ENCODE data around the gene IFIT1B.

IFIT1B gene

GRCh38 chr10:89389254-89389653, 11.4 kb downstream of the IFIT1B start:
- no peak for TF ChIP-seq GATA2 (IDR thresholded peaks at IDR 0.05; ENCODE audit: low read depth, low read length)
- no peak for TF ChIP-seq GATA3 (IDR thresholded peaks at IDR 0.05; ENCODE audit: low read depth, low read length)

- TF ChIP-seq GATA2 (IDR thresholded peaks at IDR 0.05; ENCODE audit: low read depth, low read length) (no peak), GATA3 (IDR thresholded peaks at IDR 0.05; ENCODE audit: low read depth, low read length) (no peak)
Observed at GRCh38 chr10:89390476-89391225, 12.8 kb downstream of the IFIT1B start.

- TF ChIP-seq GATA2 (IDR thresholded peaks at IDR 0.05; ENCODE audit: low read depth, low read length) (no peak), GATA3 (IDR thresholded peaks at IDR 0.05; ENCODE audit: low read depth, low read length) (no peak)
Observed at GRCh38 chr10:89391907-89392756, 14.3 kb downstream of the IFIT1B start, which contains the start of gene IFIT1. Gene IFIT1 (plus strand): TSS chr10:89392623. CDS start chr10:89392713, 90 bp downstream.

GRCh38 chr10:89392974-89393373, 15.1 kb downstream of the IFIT1B start:
- no peak for TF ChIP-seq GATA2 (IDR thresholded peaks at IDR 0.05; ENCODE audit: low read depth, low read length)
- TF ChIP-seq GATA3 (IDR thresholded peaks at IDR 0.05; ENCODE audit: low read depth, low read length) = no peak

- TF ChIP-seq GATA3 (IDR thresholded peaks at IDR 0.05; ENCODE audit: low read depth, low read length) (no peak), GATA2 (IDR thresholded peaks at IDR 0.05; ENCODE audit: low read depth, low read length) (no peak)
Observed at GRCh38 chr10:89393898-89394297, 16.0 kb downstream of the IFIT1B start.

GRCh38 chr10:89395141-89395540, 17.3 kb downstream of the IFIT1B start:
- no peak for TF ChIP-seq GATA3 (IDR thresholded peaks at IDR 0.05; ENCODE audit: low read depth, low read length)
- TF ChIP-seq GATA2 (IDR thresholded peaks at IDR 0.05; ENCODE audit: low read depth, low read length) = no peak

- TF ChIP-seq GATA3 (IDR thresholded peaks at IDR 0.05; ENCODE audit: low read depth, low read length) (no peak), GATA2 (IDR thresholded peaks at IDR 0.05; ENCODE audit: low read depth, low read length) (no peak)
Observed at GRCh38 chr10:89398003-89398749, 20.3 kb downstream of the IFIT1B start.

GRCh38 chr10:89399956-89400355, 22.1 kb downstream of the IFIT1B start:
- no peak for TF ChIP-seq GATA2 (IDR thresholded peaks at IDR 0.05; ENCODE audit: low read depth, low read length)
- TF ChIP-seq GATA3 (IDR thresholded peaks at IDR 0.05; ENCODE audit: low read depth, low read length) = no peak

GRCh38 chr10:89403043-89403442, 25.2 kb downstream of the IFIT1B start:
- no peak for TF ChIP-seq GATA3 (IDR thresholded peaks at IDR 0.05; ENCODE audit: low read depth, low read length)
- no peak for TF ChIP-seq GATA2 (IDR thresholded peaks at IDR 0.05; ENCODE audit: low read depth, low read length)

- TF ChIP-seq GATA2 (IDR thresholded peaks at IDR 0.05; ENCODE audit: low read depth, low read length) (no peak), GATA3 (IDR thresholded peaks at IDR 0.05; ENCODE audit: low read depth, low read length) (no peak)
Observed at GRCh38 chr10:89404104-89405047, 26.5 kb downstream of the IFIT1B start.

GRCh38 chr10:89413398-89413912, 35.6 kb downstream of the IFIT1B start:
- no peak for TF ChIP-seq GATA2 (IDR thresholded peaks at IDR 0.05; ENCODE audit: low read depth, low read length)
- TF ChIP-seq GATA3 (IDR thresholded peaks at IDR 0.05; ENCODE audit: low read depth, low read length) = no peak

GRCh38 chr10:89414146-89414878, 36.5 kb downstream of the IFIT1B start, which contains the start of gene IFIT5:
Gene IFIT5 (plus strand): TSS chr10:89414568. CDS start chr10:89414799, 231 bp downstream.
- TF ChIP-seq GATA2 (IDR thresholded peaks at IDR 0.05; ENCODE audit: low read depth, low read length) (0 out of 2 replicates have a peak, but pooled peaks have one; percentile 18), GATA3 (IDR thresholded peaks at IDR 0.05; ENCODE audit: low read depth, low read length) (no peak)

Measured in SH-SY5Y (cell line).